NK-92 (cell line): ENCODE data around the gene ANLN.

ENCODE experiments used
- DNase-seq: peaks from one replicate; lab custom pipeline; 2025; ENCODE audit not compliant: unreplicated experiment; lab: John Stamatoyannopoulos, UW

Gene ANLN, protein sequence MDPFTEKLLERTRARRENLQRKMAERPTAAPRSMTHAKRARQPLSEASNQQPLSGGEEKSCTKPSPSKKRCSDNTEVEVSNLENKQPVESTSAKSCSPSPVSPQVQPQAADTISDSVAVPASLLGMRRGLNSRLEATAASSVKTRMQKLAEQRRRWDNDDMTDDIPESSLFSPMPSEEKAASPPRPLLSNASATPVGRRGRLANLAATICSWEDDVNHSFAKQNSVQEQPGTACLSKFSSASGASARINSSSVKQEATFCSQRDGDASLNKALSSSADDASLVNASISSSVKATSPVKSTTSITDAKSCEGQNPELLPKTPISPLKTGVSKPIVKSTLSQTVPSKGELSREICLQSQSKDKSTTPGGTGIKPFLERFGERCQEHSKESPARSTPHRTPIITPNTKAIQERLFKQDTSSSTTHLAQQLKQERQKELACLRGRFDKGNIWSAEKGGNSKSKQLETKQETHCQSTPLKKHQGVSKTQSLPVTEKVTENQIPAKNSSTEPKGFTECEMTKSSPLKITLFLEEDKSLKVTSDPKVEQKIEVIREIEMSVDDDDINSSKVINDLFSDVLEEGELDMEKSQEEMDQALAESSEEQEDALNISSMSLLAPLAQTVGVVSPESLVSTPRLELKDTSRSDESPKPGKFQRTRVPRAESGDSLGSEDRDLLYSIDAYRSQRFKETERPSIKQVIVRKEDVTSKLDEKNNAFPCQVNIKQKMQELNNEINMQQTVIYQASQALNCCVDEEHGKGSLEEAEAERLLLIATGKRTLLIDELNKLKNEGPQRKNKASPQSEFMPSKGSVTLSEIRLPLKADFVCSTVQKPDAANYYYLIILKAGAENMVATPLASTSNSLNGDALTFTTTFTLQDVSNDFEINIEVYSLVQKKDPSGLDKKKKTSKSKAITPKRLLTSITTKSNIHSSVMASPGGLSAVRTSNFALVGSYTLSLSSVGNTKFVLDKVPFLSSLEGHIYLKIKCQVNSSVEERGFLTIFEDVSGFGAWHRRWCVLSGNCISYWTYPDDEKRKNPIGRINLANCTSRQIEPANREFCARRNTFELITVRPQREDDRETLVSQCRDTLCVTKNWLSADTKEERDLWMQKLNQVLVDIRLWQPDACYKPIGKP

DNA sequence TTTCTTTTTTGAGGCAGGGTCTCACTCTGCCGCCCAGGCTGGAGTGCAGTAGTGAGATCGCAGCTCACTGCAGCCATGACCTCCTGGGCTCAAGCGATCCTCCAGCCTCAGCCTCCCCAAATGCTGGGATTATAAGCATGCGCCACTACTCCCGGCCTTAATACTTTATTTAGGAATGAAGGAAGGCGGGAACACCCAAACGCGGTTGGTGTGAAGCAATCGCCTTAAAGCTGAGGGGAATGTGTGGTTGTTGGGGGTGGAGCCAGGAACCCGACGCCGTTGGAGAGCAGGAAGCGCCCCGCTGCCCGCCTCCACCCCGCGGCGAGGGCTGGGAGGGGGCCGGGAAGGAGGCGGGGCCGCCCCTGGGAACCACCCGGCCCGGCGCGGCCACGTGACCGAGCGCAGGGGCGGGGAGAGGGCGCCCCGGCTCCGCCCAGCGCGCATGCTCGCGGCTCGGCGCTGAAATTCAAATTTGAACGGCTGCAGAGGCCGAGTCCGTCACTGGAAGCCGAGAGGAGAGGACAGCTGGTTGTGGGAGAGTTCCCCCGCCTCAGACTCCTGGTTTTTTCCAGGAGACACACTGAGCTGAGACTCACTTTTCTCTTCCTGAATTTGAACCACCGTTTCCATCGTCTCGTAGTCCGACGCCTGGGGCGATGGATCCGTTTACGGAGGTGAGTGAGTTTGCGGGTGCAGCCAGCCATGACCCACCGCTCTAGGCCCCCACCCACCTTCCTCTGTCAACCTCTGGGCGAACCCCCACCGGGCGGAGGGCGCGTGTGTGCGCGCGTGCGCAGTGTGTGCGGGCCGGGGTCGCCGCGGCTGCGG is at the start of gene ANLN:
Gene ANLN (plus strand): TSS at position 492 of the 828 bp plus-strand sequence. CDS start 165 bp downstream, at position 657.
- DNase-seq = no peak

DNA sequence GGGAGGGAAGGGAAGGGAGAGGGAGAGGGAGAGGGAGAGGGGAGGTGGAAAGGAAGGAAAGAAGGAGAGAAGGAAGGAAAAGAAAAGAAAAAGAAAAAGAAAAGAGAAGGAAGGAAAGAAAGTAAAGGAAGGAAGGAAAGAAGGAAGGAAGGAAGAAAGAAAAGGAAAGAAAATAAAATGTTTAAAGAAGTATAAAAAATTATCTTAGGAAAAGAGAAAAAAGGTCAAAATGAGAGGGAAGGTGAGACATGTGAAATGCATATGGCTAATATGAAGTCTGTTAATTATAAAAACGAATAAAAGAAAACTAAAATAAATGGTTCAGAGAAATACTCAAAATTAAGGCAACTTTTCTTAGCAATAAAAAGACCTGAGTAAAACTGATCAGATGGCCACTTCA is 46.1 kb upstream of the ANLN start:
- DNase-seq = no peak

DNA sequence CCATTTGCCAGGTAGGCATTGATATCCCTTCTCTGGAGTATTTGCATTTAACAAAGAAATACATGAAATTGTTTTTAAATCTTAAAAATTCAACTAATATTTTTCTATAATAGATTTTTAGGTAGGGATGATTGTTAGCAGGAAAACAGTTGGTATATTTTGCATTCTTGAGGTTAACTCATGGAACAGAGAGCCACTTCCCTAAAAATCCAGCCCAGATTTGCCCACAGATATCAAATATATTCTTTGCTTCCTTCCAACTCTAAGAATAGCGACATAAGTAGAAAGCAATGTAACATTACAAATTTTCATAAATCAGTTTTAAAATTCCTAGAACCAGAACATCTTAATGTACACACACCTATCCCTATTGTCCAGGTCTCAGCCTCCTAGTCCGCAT is 45.0 kb upstream of the ANLN start:
- DNase-seq = no peak

DNA sequence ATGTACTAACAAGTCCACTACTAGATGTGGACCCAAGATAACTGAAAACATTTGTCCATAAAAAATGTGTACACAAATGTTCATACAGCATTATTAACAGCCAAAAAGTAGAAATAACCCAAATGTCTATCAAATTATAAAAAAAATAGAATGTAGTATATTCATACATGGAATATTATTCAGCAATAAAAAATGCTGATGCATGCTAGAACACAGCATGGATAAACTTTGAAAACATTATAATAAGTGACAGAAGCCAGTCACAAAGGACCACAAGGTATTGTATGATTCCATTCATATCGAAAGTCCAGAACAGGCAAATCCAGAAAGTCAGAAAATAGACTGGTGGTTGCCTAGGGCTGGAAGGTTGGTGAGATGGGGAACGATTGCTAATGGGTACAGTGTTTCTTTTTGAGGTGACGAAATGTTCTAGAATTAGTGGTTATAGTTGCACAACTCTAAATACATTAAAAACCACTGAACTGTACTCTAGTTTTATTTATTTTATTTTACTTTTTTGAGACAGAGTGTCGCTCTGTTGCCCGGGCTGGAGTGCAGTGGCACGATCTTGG is 43.3 kb upstream of the ANLN start:
- no peak for DNase-seq

DNA sequence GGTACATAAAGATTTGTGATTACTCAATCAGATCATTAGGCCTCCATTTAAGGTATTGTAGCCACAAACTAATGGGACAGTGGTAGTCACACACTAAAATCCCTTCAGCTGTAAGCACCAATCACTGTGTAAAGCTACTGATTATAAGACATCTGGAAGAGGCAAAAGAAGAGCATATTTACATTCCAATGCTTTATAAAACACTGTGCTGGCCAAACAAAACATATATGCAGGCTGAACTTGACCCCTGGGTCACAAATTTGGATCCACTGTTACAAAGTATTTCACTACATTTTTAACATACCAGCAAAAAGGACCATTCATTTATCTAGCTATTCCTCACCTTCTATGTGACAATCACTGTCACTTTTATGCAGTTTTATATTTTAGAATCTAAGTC is 41.4 kb upstream of the ANLN start:
- no peak for DNase-seq

DNA sequence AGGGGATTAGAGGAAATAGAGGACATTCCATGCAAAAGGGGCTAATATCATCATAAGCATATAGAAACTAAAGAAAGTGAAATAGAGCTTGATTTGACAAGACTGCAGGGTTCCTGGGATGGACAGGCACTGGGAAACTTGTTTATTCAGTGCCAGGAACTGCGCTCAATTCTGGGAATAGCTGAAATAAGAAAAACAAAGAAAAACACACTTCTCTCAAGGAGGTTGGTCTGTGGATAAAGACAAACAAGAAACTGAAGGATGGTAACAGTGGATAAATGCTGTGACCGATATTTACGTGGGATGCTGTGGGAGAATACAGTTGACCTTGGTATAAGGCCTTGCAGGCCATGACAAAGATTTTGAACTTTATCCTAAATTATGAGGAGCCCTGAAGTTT is 40.9 kb upstream of the ANLN start:
- DNase-seq = no peak

DNA sequence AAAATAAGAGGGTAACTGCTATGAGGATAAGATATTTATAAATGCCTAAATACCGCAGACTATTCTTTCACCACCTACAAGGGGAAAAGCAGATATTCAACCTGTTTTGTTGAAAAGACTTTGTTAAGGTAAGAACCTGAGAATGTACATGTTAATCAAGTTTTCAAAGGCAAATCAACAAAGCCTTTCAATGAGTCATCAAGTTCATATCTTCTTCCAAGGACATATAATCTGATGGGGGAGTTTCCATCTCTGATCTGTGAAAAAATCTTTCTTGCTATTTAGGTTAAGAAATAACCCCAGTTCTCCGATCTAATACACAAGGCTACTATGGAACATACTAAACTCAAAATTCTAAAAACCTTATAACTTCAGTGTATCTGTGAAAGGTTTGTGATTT is 40.0 kb upstream of the ANLN start:
- DNase-seq = no peak

DNA sequence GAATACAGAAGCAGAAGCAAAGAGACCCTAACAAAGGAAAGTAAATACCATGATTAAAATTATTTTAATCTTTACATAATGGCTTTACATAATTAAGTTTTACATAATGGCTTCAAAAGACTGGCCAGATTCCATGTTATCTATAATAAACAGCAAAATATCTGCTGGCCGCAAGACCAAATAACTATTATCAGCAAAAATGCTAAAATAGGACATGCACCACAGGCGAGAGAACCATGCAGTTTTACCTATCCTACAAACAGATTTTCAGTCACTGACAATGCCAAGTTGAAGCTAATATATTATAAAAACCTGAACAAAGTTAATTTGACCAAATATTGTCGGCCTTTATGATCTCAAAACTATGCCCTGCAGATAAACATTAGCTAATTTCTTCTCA is 34.2 kb upstream of the ANLN start:
- DNase-seq = no peak

DNA sequence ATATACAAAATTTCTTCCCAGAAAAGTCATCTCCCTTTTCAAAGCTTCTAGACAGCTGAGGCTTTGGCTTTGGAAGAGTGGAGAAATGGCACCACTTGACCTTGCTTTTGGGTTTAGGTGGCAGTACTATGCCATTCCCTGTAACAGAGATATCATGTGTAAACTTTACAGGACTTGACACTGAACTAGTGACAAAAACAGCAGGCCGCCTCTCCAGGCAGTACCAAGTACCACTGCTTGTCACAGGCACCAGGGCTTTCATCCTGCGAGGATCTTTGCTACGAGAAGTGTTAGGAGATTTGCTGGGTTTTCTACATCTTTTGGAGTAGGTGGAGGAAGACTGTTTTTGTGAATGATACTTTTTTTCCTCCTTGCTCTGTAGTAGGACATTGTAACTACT is 32.6 kb upstream of the ANLN start:
- DNase-seq = no peak

GRCh38 chr7:36358589-36358988 is 31.1 kb upstream of the ANLN start:
- no peak for DNase-seq

DNA sequence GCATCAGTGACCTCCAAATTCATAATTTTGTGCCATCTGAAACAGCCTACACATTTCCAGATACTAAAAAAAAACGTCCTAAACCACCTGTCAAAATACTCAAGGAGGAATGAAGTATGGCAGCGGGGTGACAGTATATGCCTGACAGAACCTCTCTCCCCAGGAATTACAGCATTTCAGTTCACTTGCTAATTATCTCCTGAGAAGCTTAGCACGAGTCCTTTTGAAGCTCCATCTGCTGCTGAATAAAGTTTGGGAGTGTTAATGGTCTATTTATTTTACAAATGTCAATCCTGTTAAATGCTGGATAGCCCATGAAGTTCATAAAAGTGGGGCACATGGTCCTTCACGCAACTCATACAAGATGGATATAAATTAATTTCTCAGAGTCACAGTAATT is 29.4 kb upstream of the ANLN start:
- no peak for DNase-seq

- no peak for DNase-seq
Observed at GRCh38 chr7:36361227-36361626, 28.4 kb upstream of the ANLN start.

DNA sequence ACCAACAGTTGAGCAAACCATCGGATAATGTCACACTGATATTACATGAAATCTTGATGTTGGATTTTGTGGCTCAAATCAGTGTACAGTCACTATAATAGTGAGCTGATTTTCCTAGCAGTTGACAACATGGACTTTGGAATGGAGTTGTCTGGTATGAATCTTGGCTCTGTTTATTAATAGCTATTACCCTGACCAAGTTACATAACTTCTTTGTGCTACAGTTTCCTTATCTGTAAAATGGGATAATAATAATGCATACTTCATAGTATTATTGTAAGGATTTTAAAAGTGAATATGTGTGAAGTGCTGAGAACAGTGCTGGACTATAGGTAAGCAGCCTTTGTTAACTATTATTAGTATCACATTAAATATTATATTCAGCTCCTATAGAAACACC is 26.1 kb upstream of the ANLN start:
- no peak for DNase-seq

DNA sequence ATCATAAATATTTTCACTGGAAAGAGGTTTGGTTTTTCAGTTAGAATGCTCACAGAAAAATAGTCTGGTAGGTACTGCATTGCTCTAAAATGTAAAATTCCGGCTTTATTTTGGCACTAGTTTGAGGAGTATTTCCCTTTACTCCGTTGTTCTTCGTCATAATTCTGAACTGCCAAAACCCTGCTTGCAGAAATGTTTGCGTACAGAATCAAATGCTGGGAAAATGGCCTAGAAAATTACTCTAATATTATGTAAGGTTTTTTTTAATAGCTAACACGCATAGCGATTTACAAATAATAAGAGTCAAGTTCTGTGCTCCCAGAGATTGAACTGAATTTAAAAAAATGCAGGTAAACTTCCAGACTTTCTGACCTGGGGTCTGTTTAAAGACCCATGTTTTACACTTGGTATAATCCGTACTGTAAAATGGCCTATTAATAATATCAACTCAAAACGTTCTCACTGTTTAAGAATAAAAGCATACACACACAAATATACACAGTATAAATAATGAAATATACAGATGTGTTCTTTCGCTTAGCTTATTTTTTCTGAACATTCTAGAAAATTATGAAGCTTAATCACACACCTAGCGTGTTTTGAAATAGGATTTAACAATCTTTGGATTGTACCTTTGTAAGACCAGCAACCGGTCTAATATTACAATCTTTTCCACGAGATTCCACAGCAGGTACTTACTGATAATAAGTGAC is 23.5 kb upstream of the ANLN start:
- DNase-seq = no peak

DNA sequence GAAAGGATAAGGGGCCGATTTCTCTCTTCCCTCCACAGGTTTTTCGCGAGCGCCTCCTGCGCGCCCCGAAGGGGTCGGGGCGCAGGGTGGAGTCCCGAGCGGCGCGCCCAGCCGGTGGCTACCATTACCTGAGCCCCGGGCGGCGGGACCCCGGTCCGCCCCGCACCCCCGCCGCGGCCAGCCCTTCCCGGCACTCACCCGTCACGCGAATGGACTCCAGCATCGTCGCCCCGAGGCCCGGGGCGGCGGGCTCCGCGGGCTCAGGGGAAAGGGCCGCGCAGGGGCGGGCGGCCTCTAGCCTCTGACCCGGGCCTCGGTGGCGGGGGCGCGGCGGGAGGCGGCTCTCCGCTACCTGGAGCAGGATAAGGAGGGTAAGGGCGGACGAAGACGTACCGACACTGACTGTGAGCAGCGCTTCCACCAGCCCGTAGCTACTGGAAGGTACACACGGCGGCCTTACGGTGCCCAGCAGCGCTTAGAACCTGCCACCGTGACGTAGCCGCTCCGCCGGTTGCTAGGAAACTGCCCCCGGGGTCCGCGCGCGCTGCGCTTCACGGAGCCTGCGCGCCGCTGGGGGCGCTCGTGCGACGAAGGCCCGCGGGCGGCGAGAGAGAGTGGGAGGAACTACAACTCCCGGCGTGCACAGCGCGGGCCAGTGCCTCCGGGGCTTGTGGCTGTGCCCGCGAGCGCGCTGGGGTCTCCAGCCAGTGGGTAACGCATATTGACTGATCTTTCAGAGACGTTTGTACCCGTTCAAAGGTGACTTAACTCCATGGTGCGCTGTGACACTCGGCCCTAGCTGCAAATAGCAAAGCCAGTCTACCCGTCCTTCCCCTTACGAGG is 22.7 kb upstream of the ANLN start:
- DNase-seq = no peak

GRCh38 chr7:36367561-36368077 is 22.0 kb upstream of the ANLN start:
- DNase-seq = no peak

DNA sequence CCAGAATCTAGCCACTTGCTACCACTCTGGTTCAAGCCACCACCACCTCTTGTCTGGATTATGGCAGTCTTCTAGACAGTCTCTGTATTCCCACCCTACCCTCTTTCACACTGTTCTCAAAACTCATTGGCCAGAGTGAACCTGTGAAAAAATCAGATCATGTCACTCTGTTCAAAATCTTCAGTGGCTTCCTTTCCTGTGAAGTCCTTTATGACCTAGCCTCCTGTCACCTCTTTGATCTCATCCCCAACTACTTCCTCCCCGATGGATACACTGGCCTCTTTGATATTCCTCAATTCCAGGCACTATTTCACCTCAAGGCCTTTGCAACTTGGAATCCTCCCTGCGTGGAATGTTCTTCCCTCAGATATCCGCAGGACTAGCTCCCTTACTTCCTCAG is 21.2 kb upstream of the ANLN start:
- no peak for DNase-seq

- DNase-seq = no peak
Observed at GRCh38 chr7:36369171-36369570, 20.5 kb upstream of the ANLN start.

GRCh38 chr7:36370046-36370445 is 19.6 kb upstream of the ANLN start:
- DNase-seq = no peak
